HG03571 (cell line): ENCODE measurements around the gene SUCLG2.

Experiments used
- ATAC-seq: cut with Tn5 transposase; IDR thresholded peaks from one replicate; pipeline ENCODE4 v1.9.1; 2021; ENCODE audit not compliant: unreplicated experiment

The SUCLG2 gene

DNA sequence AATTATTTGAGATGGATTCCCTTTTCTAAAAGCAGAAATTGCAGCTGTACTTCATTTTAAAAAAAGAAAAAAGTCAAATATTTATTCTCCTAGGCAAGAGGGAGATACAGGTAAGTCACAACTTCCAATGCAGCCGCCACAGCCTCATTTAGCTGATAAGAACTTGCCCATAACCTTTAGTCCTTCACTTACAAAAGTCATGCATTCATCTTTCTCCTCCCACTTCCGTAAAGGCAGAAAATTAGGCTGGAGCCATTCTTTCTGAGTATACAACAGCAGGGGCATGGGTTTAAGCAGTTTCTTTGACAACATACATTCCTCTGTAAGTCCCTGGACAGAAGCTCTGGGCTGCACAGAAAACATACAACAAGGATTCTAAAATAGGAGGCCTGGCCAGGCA is 4.3 kb downstream of the SUCLG2 start:
- ATAC-seq: no peak

DNA sequence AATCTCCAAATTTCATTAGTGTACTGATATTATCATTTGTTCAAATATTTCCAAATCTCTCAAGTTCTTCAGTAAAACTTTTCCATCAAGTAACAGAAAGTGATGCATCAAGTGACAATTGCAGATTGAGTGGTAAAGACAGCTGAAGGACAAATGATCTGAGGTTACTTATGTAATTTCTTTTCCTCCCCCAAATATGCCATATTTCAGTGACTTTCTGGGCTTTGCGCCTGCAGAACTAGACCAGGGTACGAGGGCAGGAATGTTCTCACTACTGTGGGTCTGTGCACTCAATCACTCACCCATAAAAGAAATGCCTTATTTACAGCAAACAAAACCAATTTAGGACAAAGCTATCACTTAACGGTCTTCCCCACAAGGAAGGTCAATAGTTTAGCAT is 4.7 kb downstream of the SUCLG2 start:
- no peak for ATAC-seq

DNA sequence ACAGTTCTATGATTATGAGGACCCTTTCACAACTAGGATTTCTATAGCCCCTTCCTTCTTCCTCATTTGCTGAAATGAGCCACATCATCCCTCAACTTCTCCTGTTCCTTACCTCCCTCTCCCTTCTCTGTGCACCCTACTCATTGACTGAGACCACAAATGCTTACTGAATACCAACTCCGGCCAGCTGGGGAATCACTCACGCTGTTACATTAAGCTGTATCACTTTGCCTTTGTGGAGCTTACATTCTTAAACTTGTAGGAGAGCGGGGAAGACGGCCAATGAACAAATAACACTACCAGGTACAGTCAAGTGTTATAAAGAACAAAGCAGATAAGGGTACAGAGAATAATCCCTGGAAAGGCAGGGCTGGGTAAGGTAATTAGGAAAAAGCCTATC is 5.7 kb downstream of the SUCLG2 start:
- ATAC-seq: no peak

DNA sequence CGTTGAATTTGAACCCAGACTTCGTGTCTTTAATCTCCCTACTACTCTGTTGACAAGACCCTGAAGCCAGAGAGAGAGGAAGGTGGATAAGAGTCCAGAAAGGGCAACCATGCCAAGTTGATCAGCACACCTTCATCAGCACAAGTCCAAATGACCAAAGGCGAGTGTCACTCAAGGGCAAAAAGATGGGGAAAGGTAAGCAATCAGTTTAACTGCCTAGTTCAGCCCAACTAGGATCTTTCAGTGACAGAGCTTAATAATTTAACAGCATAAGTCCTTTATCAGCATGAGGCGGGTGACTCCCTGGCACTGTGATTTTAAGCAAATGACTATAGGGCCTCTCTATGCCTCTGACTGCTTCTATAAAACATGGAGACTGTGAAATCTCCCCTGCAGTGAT is 6.2 kb downstream of the SUCLG2 start:
- no peak for ATAC-seq

DNA sequence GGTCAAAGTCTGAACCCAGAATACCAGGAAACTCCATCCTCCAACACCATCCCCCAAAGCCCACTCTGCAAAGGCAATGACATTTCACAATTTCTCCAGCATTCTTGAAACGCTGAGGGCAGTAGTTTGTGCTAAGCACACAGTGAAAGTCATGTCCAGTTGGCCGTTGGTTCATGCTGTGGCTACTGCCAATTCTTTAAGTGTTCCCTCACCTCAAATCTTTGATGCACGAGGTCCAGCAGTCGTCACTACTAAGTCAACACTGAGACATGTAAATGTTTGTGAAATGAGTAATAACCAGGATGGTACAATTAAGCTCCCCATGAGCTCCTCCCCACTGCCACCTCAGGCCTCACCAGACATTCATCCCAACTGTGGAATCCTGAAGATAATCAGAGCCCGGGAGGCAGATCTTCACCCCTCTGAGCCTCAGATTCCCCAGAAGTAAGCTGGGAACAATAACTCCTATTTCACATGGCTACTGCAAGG is 7.0 kb downstream of the SUCLG2 start:
- no peak for ATAC-seq

DNA sequence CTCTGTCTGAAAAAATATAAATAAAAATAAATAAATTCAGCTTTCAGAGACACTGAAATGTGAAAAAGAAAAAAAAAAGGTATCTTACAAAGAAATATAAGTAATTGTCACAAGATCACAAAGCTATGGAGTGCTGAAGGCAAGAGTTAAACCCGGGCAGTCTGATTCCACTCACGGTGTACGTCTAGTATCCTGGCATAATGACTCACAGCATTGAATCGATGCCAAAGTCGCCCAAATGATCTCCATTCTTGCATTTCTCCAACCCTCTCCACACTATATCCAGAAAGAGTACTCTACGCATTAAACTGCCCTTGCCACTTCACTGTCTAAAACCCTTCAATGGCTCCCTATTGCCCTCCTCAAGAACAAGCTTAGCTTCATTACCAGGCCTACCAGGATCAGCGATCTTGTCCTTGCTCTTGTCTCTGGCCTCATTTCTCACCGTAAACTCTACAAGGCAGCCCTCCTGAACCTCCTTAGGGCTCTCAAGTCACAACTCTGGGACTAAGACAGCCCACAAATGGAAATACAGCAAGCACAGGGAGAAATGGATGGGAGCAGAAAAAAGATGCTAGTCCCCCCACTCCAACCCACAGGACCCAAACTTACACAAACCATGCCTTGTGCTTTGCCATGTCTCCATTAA is 7.7 kb downstream of the SUCLG2 start:
- ATAC-seq: no peak

DNA sequence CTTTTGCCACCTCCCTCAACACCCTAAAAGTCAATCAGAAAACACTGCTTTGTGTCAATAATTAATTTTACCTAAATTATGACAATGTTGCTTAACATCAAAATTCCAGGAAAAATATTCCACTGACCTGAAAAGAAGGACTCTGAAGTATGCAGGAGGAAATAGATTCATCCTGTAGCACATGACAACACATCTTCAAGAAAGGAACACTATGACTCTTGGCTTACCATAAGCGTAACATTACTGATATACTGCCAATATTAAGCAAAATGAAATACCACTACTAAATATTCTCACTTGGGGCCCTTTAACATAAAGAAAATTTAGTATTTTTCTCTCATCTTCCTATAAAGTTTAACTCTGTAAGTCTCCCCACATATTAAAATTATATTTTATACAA is 9.6 kb downstream of the SUCLG2 start:
- ATAC-seq: no peak

DNA sequence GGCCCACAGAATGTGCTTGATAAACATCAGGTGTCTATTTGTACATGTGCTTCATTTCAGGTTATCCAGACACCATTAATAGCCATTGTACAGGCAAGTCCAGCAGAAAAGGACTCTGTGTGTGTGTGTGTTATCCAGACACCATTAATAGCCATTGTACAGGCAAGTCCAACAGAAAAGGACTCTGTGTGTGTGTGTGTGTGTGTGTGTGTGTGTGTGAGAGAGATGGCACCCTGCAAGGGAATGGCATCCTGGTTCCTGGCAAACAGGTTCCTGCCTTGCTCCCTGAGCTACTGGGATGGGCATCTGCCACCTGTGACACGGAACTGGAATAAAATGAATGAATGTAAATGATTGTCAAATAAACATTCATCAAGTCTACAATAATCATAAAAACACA is 11.7 kb downstream of the SUCLG2 start:
- no peak for ATAC-seq

DNA sequence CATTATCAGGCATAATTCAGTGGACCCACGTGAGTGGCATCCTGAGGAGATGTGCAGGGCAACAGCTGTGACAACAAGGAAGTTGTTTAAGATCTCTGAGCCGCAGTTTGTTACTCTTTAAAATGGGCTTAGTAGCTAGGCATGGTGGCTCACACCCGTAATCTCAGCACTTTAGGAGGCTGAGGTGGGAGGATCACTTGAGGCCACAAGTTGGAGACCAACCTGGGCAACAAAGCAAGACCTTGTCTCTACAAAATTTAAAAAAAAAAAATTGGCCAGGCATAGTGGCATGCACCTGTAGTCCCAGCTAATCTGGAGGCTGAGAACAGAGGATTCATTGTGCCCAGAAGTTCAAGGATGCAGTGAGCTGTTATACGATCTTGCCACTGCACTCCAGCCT is 12.2 kb downstream of the SUCLG2 start:
- ATAC-seq: no peak

DNA sequence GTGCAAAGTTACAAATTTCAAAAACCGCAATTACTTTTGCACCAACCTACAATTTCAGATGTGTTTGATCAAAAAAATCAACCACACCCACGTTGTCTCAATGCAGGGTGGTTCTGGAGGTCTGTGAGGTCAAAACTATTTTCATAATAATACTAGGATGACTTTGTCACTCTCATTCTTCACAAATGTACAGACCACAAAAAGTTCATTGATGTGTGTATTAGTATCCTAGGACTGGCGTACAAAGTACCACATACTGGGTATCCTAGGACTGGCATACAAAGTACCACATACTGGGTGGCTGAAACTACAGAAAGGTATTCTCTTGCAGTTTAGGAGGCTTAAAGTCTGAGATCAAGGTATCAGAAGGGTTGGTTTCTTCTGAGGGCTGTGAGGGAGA is 13.0 kb downstream of the SUCLG2 start:
- no peak for ATAC-seq

DNA sequence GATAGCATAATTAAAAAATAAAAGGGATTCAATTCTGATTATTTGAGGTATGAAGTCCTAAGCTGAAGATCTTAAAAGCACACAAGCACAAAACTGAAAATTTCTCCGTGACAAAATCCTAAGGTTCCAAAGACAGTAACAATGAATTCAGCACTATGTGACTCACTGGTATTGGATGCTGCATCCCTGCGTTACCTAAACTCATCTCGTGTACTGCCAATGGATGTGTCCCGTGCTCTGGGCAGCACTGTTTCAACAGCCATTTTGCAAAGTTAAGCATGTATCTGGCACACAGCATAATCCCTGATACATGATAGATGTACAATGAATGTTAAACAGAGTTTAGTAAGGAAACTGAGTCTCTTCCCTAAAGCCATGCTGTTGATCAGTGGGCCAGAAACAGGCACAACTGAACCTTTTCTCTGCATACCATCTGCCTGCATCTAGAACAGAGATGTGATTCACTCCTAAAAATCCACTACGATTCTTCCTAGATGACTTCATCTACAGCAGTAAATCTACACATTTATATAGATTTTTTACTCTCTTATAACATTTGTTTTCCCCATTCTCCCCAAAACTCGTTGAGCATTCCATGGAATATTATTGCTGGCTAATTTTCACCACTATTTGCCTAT is 14.3 kb downstream of the SUCLG2 start:
- no peak for ATAC-seq

DNA sequence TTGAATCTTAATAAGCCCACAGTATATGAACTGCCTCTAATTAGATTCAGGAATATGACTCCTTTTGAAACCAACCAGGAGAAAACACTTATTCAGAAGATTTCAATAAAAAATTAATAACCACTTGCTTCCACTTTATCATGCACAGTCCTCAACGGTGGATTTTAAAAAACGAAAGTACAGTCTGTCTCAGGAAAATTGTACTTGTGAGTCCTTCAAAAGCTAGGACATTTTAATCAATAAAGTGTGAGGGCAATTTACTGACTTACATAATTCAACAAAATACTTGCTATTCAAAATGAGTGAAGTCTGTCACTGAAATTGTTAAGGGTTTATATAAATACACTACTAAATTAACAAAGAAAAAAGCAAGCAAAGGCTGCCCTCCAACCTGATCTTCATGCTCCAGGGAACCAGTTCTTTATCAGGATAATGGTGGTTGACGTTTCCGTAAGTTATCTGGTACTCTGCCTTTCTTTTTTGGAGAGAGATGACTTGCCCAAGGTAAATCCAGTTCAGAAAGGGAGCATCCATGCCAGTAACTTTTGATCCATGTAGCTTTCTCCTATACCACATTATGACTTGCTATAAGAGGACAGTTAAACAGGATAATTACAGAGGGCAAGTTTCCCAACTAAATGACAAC is 17.0 kb downstream of the SUCLG2 start:
- no peak for ATAC-seq

DNA sequence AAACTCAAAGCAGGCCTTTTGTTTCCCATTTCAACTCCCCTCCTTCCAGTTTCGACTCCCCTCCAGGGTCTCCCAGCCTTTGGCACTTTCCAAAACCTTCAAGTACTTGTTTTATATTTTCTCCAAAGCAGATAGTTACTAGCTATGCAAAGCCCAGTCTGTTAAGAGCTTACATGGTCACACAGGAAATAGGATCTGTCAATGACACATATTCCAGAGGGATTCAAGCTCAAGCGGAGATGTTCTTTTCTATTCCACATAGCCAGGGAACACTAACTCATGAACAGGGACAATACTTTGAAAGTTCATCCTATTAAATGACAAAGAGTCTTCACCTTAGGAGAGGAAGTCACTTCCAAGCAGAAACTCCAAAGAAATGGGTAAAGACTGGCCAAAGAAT is 18.6 kb downstream of the SUCLG2 start:
- no peak for ATAC-seq

DNA sequence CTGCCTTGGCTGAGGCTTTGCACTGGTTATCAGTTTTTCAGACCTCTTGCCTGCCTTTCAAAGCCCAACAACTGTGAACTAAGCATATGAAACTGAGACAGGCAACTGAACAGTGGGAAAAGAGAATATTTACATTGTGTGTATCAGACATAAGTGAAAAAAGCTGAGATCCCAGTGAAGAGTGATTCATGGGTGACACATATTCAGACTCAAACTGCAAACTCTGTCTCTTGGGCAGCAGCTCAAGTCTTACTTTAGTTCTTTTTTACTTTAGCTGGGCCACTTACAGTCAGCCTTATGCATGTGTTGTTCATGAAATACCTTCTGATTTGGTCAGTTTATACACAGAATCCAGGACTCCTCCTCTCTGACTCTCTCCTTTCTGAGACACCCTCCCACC is 19.2 kb downstream of the SUCLG2 start:
- no peak for ATAC-seq

DNA sequence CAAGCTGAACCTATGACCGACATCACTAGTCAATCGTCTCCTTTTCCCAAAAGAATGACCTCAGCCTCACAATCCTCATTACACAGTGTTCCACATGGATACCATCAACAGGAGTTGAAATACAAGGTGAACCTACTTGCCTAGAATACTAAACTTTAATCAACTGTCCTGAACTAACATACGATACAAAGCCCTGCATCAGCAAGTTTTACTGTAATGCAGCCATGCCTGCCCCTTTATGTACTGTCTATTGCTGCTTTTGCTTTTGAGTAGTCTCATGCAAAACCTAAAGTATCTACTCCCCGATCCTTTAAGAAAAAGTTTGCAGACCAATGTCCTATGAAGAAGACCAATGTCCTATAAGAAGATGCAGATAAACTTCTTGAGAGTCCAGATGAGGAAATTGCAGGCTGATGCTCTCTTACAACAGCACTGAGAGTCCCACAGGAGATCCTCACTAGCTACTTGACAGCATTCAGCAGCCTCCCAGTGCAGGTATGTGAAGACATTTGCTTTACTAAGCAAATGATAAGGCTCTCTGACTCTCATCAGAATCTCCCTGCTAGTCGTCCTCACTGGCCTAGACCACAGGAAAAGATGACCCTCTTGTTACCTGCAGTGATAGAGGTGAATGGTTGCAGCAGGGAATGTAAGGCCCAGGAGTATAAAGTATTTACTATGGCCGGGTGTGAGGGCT is 23.6 kb downstream of the SUCLG2 start:
- ATAC-seq: no peak

DNA sequence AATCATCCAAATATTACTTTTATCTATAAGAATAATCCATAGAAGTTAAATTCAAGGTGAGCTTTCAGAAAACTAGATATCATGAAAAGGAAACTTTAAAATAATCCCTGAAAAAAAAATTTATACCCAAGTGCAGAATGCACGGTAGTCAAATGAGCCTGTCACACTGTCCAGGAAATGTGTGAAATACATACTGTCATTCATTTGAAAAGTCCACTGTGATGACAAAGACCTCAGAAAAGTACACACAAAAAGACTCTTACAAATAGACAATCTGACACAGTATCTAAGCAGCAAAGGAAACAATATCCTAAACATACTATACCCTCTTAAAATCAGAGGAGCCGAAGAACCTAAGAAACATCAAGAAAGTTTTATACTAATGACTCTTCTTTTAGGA is 29.7 kb downstream of the SUCLG2 start:
- ATAC-seq: no peak

DNA sequence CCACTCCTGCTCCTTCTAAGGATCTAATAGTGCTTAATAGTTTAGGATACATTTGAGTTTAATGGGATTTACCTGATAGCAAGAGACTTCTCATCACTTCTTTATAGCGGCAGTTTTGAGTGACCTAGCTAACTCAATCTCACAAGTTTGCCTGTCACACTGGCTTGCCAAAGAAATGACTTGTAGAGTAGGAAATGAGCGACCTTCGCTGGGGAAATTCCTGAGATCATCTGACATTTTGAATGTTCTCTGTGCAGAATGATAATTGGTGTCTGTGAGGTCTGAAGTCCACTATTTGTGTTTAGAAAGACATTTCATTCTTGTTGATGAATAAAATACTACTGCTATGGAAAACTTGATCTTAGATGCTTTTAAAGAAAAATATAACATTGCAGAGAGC is 30.3 kb downstream of the SUCLG2 start:
- ATAC-seq: no peak

DNA sequence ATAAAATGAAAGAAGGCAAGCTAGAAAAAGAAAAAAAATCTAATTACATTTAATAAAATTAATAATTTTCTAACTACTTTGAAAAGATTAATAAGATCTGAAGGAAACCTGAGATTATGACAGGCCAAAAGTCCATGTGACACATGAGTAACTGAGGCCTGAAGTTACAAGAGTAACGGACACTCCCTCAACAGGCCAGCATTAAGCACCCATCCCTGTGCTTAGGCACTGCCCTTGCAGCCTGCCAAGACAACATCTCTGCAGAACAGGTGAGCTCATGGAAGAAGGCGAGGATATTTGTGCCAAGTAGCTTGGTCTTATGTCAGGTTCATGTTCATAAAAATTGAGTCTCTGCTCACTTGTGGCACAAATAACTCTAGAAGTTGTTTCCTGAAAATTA is 31.8 kb downstream of the SUCLG2 start:
- no peak for ATAC-seq

DNA sequence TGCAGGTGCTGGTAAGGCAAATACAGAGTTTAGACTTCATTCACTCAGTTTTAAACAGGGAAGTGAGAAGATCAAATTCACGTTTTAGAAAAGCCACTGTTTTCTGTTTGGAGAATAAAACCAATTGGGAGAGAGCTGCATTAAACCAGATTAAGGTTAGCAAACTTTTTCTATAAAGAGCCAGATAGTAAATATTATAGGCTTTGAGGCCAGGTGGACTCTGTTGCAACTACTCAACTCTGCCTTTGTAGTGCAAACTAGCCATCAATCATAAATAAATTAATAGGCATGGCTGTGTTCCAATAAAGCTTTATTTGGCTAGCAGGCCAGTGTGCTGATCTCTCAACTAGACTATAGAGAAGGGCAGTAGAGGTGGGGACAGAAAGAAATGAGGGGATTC is 33.5 kb downstream of the SUCLG2 start:
- no peak for ATAC-seq

DNA sequence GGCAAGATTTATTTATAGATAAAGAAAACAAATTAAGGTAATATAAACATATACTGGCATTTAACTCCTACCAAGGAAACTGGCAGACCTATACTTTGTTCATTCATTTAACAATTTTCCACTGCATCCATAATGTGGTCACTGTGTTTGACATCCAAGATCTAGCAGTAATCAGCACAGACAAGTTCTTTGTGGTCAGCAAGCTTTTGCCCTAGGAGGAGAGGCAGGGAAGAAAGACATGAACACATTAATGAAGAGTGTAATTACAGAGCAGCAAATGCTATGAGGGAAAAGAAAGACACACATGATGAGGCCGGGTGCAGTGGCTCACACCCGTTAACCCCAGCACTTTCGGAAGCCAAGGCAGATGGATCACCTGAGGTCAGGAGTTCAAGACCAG is 34.4 kb downstream of the SUCLG2 start:
- no peak for ATAC-seq

DNA sequence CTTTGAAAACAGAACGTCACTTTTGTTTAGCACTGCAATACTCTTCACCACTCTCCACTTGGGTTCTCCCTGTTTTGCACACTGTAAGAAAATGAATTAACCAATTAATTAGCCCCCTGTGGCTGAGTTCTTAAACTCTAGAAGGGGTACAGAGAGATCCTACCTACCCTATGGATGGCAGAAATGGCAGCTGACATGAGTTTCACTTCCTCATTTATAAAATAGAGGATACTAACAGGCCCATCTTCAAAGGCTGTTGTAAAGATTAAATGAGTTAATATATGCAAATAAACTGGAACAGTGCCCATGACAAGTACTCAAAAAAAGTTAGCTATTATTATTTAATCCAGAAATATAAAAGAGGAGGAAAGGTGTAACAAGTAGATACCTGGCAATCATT is 36.9 kb downstream of the SUCLG2 start:
- ATAC-seq: no peak

DNA sequence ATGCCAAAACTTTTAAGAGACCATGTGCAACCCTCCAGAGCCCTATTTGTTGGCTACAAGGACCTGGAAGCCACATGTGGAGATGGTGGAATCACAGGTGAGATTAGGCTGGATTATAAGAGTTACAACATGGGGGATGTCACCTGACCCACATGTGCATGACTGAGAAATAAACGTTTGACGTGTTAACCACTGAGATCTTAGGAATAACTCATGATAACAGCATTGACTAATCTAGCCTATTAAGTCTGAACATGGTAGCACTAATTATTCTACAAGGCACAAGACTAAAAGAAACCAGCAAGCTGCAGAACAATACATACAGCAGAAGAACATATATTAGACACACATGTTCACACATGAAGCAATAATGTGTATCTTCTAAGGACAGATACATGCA is 38.4 kb downstream of the SUCLG2 start:
- no peak for ATAC-seq
